Measurements from ENCODE around the gene KLHL33. TPM values are rescaled to one million over a fixed set of nuclear protein-coding genes. Genes with fewer than 3 reads are reported as not detected.

Gene KLHL33, protein sequence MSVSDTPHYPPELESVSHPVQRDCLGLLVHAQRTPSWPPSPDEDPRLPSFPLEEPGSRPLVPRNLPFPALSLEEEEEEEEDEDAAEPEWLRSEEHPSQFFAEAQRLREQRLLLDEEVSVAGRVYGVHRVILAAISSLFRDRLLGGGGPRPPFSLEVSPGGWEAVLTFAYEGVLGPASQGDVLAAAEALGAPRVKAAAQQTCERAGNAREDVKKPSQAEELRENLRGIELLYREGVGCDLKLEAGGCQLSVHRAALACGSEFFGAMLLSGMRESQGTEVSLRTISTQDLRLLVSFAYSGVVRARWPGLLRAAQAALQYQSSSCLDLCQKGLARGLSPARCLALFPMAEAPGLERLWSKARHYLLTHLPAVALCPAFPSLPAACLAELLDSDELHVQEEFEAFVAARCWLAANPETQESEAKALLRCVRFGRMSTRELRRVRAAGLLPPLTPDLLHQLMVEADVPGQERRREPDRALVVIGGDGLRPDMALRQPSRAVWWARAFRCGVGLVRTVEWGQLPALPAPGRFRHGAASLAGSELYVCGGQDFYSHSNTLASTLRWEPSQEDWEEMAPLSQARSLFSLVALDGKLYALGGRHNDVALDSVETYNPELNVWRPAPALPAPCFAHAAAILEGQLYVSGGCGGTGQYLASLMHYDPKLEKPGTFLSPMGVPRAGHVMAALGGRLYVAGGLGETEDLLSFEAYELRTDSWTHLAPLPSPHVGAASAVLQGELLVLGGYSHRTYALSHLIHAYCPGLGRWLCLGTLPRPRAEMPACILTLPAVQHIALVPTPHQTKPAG
- total RNA-seq = under 1 TPM in 6 of 8 experiments, not detected in 2; 0.05 to 0.62 (median 0.14) TPM

DNA sequence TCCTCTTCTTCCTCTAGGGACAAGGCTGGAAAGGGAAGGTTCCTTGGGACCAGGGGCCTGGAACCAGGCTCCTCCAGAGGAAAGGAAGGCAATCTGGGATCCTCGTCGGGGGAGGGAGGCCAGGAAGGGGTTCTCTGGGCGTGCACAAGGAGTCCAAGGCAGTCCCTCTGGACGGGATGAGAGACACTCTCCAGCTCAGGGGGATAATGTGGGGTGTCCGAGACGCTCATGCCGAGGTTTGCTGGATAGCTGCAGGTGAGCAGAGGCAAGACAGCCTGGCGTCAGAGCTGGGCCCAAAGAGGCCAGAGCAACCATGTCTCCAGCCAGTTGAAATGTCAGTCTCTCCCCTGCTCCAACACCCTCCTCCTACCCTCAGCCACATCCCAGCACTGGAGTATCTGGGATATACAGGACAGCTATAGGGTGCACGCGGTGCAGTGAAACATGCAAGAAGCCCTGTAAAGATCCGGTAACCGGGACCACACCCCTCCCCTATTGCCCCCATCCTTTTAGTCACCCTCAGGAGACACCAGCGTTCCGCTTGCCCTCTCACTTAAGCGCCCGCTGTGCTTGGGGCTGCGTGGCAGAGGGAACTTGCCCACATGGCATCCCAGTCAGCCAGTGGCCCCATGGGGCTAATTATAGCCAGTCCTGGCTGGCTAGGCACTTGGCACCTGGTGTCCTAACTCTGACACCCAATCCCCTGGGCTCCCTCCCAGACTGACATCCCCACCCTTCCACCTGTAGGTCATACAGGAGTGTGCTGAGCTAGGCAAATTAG is at the start of gene KLHL33:
Gene KLHL33, minus strand, starts transcription at position 585 of the 781 bp plus-strand sequence. Its CDS starts 355 bp downstream, at position 230.
- in situ Hi-C loops (cut with MboI; ENCODE audit: low pct_unique_long_range_greater_than_20kb in 2 of 9, low sequenced_read_pairs in 9 of 9, unreplicated experiment in 9 of 9) = no loop called here
- no peaks in the 10 kb centered on the region for H3K4me1 ChIP-seq (replicated peaks in 1 of 2)
- ATAC-seq (replicated peaks in 6 of 8) = peak in 1 of 8 experiments; percentile 9
- WGBS, 10 experiments = 60 to 93% (median 70%) methylated on average over 1 to 5 of the region's 17 CpGs; no CpG with 5 or more reads in 5 of the 10 experiments
- H3K27ac ChIP-seq = no peak within 1 kb of the TSS
- peak within 1 kb of the TSS in 1 of 5 donors; percentile 8 for H3K4me3 ChIP-seq

DNA sequence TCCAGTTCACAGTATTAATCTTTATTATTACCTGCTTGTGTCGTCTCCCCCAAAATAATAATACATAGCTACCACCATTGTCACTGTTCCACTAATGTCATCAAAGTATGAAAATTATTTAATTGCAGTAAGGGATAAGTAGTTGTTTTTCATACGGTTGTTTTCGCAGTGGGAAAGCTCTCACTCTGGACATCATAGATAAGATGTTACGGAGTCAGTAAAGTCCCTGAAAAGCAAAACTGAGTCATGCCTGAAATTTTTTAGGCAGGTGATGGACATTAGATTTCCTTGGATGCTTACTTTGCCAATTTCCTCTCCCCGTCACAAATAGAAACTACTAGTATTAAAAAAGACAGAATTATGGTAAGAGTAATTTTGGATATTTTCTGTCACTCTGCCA is 46.4 kb upstream of the KLHL33 start:
- Histone ChIP-seq H3K4me1 (replicated peaks in 1 of 2) (no peaks in the 10 kb centered on the region), H3K27ac (no peak overlapping the region), H3K4me3 (no peak overlapping the region)
- ATAC-seq (replicated peaks in 6 of 8) = no peak
- WGBS, 10 experiments = 21 to 100% (median 88%) methylated on average over 2 to 5 of the region's 5 CpGs; no CpG with 5 or more reads in 1 of the 10 experiments
- in situ Hi-C loops (cut with MboI; ENCODE audit: low pct_unique_long_range_greater_than_20kb in 2 of 9, low sequenced_read_pairs in 9 of 9, unreplicated experiment in 9 of 9) = no loop called here

DNA sequence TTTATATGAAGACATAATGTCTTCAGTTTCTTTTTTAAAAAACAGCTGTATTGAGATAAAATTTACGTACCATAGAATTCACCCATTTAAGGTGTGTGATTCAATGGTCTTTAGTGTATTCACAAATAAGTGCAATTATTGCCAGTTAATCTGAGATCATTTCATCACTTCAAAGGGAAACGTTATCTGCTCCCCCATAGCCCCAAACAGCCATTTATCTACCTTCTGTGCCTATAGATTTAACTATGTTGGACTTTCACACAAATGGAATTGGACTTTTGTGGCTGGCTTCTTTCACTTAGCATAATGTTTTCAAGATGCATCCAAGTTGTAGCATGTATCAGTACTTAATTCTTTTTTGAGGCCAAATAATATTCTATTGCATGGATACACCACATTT is 42.9 kb upstream of the KLHL33 start:
- Histone ChIP-seq H3K27ac (no peak overlapping the region), H3K4me1 (replicated peaks in 1 of 2) (no peaks in the 10 kb centered on the region), H3K4me3 (no peak overlapping the region)
- ATAC-seq (replicated peaks in 6 of 8) = no peak
- 57 to 100% (median 80%) methylated on average over 1 to 2 of the region's 2 CpGs; no CpG with 5 or more reads in 1 of the 10 experiments for WGBS, 10 experiments
- in situ Hi-C loops (cut with MboI; ENCODE audit: low pct_unique_long_range_greater_than_20kb in 2 of 9, low sequenced_read_pairs in 9 of 9, unreplicated experiment in 9 of 9) = no loop called here

DNA sequence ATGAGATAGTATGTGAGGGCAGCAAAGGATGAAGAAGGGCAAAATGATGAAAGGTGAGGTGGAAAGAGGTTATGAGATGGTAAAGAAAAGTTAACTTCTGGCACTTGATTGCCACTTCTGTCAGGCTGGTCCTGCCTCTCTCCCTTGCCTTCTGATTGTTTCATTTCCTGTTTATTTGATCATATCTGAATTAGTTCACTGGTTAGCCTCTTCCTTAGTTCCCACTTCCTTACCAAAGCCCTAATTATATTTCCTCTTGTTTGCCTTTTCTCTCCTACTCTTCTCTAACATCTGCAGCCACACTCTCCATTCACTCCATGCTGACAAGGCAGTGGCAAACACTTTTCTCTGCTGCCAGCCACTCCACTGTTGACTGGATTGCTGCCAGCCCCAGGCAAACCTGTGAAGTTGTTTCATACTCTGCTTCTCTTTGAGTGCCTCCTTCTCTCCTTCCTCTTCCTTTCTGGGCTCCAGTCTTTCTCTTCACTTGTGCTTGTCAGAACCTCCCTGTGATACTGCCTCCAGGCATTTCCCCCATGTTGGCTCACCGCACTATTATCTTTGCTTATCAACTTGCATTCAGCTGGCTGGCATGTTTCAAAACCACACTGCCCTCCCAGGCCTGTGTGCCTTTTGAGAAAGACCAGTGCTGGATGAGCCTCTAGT is 41.4 kb upstream of the KLHL33 start:
- 20 to 100% (median 100%) methylated on average over 1 of the region's 1 CpG for WGBS, 10 experiments
- Histone ChIP-seq H3K27ac (no peak overlapping the region), H3K4me3 (no peak overlapping the region), H3K4me1 (replicated peaks in 1 of 2) (no peaks in the 10 kb centered on the region)
- in situ Hi-C loops (cut with MboI; ENCODE audit: low pct_unique_long_range_greater_than_20kb in 2 of 9, low sequenced_read_pairs in 9 of 9, unreplicated experiment in 9 of 9) = no loop called here
- ATAC-seq (replicated peaks in 6 of 8) = peak in 2 of 8 experiments; percentile 2 to 36

DNA sequence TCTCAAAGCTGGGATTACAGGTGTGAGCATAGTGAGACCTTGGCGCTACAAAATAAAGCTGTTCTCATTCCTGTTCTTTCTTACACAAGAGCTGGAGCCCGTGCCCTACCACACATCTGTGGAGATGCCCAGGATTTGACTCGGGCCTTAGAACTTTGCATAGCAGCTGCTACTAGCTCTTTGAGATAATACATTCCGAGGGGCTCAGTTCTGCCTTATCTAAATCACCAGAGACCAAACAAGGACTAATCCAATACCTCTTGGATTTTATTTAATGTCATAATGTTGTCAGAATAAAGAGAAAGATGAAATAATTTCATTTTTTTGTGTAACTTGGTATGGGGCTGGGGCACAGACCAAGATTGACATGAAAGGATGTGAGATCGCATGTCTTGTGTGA is 40.8 kb upstream of the KLHL33 start:
- WGBS, 10 experiments = 79 to 100% (median 100%) methylated on average over 1 to 5 of the region's 5 CpGs; no CpG with 5 or more reads in 1 of the 10 experiments
- no peak overlapping the region for H3K4me3 ChIP-seq
- no peak for ATAC-seq (replicated peaks in 6 of 8)
- in situ Hi-C loops (cut with MboI; ENCODE audit: low pct_unique_long_range_greater_than_20kb in 2 of 9, low sequenced_read_pairs in 9 of 9, unreplicated experiment in 9 of 9) = no loop called here
- H3K4me1 ChIP-seq (replicated peaks in 1 of 2) = no peaks in the 10 kb centered on the region
- no peak overlapping the region for H3K27ac ChIP-seq

DNA sequence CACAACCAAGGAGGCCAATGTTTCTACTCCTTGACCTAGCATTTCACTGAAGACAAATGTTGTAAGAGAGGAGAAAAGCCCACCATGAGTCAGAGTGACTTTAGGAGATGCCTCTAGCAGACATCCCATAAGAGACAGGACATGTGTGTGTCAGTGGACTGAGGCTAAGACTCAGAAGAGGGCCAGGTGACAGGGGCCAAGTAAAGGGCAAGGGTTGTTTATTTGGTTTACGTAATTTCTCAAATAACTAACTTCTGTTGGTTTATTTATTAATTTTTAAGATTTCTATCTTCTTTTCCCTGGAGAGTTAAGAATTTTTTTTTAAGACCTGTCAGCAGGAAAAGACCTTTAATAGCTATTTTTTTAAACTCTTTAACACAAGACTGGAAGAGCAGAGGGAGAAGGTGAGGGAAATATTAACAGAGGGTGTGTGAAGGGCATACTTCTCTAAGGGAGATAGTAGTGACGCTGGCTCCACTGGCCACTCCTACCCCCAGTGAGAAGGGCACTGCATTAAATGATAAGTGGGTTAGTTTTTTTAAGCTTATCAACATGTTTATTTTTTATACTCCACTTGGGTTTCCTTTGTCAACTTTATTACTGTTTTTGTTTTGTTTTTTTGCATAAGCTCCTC is 36.7 kb upstream of the KLHL33 start:
- 84 to 100% (median 100%) methylated on average over 1 to 2 of the region's 2 CpGs for WGBS, 10 experiments
- H3K27ac ChIP-seq = no peak overlapping the region
- H3K4me1 ChIP-seq (replicated peaks in 1 of 2) = peaks cover 8% of the 10 kb centered on the region in 2 donors
- ATAC-seq (replicated peaks in 6 of 8) = no peak
- in situ Hi-C loops (cut with MboI; ENCODE audit: low pct_unique_long_range_greater_than_20kb in 2 of 9, low sequenced_read_pairs in 9 of 9, unreplicated experiment in 9 of 9) = loop anchor here in 2 of 9 experiments (25.0 kb wide), 1 partner anchor 135 kb away; the partner anchor contains the start of genes CCNB1IP1 (in 2 of the 2) and PARP2 (in 2 of the 2)
- H3K4me3 ChIP-seq = no peak overlapping the region

DNA sequence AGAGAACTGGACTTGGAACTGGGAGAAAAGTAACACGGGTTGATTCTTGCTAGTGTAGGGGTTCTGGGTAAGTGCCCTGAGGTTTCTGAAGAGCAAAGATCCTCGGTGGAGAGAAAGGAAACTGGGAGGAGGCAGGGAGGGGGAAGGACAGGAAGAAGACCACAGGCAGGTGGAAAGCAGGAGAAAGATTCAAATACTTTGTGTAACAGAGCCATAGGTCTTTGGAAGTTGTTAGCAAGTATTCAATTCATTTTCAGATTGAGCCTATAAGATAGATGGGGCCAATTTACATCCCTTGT is 34.6 kb upstream of the KLHL33 start:
- H3K4me1 ChIP-seq (replicated peaks in 1 of 2) = peaks cover 8% of the 10 kb centered on the region in 2 donors
- H3K27ac ChIP-seq = no peak overlapping the region
- WGBS, 10 experiments = 0% methylated on average over 1 to 2 of the region's 2 CpGs; no CpG with 5 or more reads in 2 of the 10 experiments
- H3K4me3 ChIP-seq = peak overlapping the region in 4 of 5 donors; percentile 67 to 81 (median 76)
- in situ Hi-C loops (cut with MboI; ENCODE audit: low pct_unique_long_range_greater_than_20kb in 2 of 9, low sequenced_read_pairs in 9 of 9, unreplicated experiment in 9 of 9) = loop anchor here in 2 of 9 experiments (25.0 kb wide), 1 partner anchor 133 kb away; the partner anchor contains the start of genes CCNB1IP1 (in 2 of the 2) and PARP2 (in 2 of the 2)
- ATAC-seq (replicated peaks in 6 of 8) = no peak

DNA sequence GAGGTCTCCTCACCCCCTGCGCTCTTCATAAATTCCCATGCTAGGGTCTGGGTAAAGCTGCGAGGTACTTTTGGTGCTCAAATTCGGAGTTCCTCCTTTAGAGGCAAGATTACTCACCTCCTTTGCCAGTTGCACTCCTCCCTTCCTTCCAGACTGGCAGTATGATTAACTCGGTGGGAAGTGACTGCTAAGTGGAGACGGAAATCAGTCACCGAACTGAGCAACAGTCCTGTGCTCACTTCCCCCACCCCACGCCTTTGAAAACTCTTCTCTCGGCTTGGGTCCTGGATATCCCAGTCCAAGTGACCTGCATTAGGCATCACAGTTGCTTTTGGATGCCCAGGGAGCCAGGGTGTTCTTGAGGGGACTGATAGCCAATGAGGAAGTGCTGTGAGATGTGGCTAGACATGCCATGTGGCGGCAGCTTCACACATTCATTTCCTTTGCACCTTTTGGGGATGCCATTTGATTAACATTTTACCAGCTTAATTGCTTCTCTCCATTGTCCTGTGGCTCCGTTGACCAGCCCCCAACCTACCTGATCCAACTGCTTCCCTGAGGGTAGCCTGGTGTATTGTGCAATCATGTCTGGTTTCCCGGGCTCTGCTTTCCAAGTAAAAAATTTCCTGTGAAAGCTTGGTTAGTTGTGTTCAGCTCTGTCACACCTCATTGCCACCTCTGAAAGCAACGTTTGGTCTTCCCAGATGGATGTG is 34.1 kb upstream of the KLHL33 start:
- H3K4me3 ChIP-seq = peak overlapping the region; percentile 52 to 81 (median 75)
- in situ Hi-C loops (cut with MboI; ENCODE audit: low pct_unique_long_range_greater_than_20kb in 2 of 9, low sequenced_read_pairs in 9 of 9, unreplicated experiment in 9 of 9) = loop anchor here in 2 of 9 experiments (25.0 kb wide), 1 partner anchor 133 kb away; the partner anchor contains the start of genes CCNB1IP1 (in 2 of the 2) and PARP2 (in 2 of the 2)
- 0 to 3% (median 0%) methylated on average over 1 to 9 of the region's 12 CpGs; no CpG with 5 or more reads in 1 of the 10 experiments for WGBS, 10 experiments
- no peak overlapping the region for H3K27ac ChIP-seq
- peak; percentile 5 to 51 (median 14) for ATAC-seq (replicated peaks in 6 of 8)
- H3K4me1 ChIP-seq (replicated peaks in 1 of 2) = peaks cover 8% of the 10 kb centered on the region in 2 donors

DNA sequence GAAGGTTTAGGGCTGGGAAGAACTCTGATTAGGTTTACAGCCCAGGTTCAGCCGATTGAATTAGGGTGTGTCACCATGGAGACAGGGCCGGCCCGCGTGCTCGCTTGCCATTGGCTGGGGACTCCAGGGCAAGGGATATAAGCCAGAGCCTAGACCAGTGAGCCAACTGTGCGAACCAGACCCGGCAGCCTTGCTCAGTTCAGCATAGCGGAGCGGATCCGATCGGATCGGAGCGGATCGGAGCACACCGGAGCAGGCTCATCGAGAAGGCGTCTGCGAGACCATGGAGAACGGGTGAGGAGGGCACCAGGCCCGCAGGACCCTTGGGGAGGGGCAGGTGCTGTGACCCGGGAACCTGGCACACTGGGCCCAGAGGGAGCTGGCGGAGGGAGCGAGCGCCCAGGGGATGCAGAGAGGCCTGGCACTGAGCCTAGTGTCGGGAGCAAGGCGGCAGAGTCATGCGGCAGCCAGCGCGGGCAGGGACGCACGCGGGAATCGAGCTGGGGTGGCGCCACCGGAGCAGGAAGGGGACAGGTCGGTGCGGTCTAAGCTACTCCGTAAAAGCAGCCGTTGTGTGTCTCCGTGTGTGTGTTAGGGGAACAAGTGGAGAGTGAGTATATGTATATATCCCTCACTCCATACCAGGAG is 33.4 kb upstream of the KLHL33 start, which contains the start of gene PNP:
Gene PNP, plus strand, starts transcription at position 165 of the 648 bp plus-strand sequence. Its CDS starts 119 bp downstream, at position 284.
- Histone ChIP-seq H3K4me1 (replicated peaks in 1 of 2) (peaks cover 8% of the 10 kb centered on the region in 2 donors), H3K27ac (peak within 1 kb of the TSS; percentile 20 to 53), H3K4me3 (peak within 1 kb of the TSS; percentile 52 to 81 (median 75))
- 0 to 5% (median 1%) methylated on average over 4 to 24 of the region's 40 CpGs; no CpG with 5 or more reads in 5 of the 10 experiments for WGBS, 10 experiments
- ATAC-seq (replicated peaks in 6 of 8) = peak; percentile 90 to 98 (median 97)
- in situ Hi-C loops (cut with MboI; ENCODE audit: low pct_unique_long_range_greater_than_20kb in 2 of 9, low sequenced_read_pairs in 9 of 9, unreplicated experiment in 9 of 9) = loop anchor here in 2 of 9 experiments (25.0 kb wide), 1 partner anchor 132 kb away; the partner anchor contains the start of genes CCNB1IP1 (in 2 of the 2) and PARP2 (in 2 of the 2)

DNA sequence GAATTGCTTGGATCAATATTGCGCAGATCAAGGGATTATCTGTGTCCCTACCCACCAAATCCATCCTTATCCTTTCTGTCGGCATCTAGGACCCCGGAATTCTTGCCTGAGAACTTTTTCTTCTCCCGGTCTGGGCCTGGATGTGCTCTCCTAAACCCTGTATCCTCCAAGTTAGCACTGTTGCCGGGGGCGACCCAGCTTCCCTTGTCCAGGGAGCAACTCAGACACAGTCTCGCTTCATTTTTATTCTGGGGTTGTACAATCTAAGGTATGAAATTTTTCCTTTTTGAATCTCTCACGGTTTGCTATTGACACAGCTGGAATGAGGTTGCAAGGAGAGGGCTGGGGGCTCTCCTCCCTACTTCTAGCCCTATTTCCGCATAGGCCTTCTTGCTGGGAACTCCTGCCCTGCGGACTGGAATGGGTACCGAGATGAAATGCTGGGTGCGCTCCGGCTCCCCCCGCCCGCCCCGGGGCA is 32.8 kb upstream of the KLHL33 start:
- in situ Hi-C loops (cut with MboI; ENCODE audit: low pct_unique_long_range_greater_than_20kb in 2 of 9, low sequenced_read_pairs in 9 of 9, unreplicated experiment in 9 of 9) = loop anchor here in 2 of 9 experiments (25.0 kb wide), 1 partner anchor 132 kb away; the partner anchor contains the start of genes CCNB1IP1 (in 2 of the 2) and PARP2 (in 2 of the 2)
- H3K4me3 ChIP-seq = peak overlapping the region; percentile 52 to 81 (median 75)
- H3K4me1 ChIP-seq (replicated peaks in 1 of 2) = peaks cover 8% of the 10 kb centered on the region in 2 donors
- WGBS, 10 experiments = 23 to 100% (median 40%) methylated on average over 1 to 8 of the region's 16 CpGs; no CpG with 5 or more reads in 1 of the 10 experiments
- peak in 2 of 8 experiments; percentile 15 to 31 for ATAC-seq (replicated peaks in 6 of 8)
- no peak overlapping the region for H3K27ac ChIP-seq
